ENCODE measurements around the gene OBP2B. TPM values are rescaled to one million over a fixed set of nuclear protein-coding genes. Genes with fewer than 3 reads are reported as not detected.

Gene OBP2B
- total RNA-seq, 1 experiment from 2014 or later, result not detected

DNA sequence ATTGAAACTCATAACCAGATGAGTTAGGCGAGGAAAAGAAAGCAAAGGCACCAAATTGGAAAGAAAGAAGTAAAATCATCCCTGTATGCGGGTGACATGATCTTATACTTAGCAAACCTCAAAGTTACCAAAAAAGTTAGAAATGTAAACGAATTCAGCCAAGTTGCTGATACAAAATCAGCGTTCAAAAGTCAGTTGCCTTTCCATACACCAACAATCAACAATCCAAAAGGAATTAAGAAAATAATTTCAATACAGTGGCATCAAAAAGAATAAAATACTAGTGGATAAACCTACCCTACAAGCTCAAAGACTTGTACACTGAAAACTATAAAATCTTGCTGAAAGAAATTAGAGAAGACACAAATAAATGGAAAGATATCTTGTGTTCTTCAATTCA, 14.5 kb downstream of the OBP2B start:
- POLR2A ChIA-PET (ENCODE audit: unreplicated experiment), result no interaction called here
- intact Hi-C loops (cut with micrococcal nuclease; ENCODE audit: unreplicated experiment), result no loop called here

DNA sequence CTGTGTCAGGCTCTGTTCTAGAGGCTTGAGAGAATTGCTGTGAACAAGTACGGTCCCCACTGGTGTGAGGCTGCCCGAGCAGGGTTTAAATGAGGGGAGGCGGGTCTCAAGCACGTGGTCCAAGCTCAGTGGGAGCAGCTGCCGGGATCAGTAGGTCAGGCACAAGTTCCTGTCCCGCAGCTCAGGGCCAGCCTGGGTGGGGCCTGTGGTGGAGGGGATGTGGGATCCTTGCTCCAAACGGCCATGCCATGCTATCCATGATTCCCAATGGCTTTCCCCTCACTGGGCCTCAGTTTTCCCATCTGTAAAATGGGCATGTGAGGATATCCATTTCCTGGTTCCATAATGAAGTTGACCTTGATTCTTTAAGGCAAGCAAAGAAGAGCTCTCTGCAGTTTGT, 17.1 kb downstream of the OBP2B start:
- Histone ChIP-seq H3K36me3 (ENCODE audit: low read depth) (no peaks in the 10 kb centered on the region), H2AFZ (no peak overlapping the region), H3K27me3 (ENCODE audit: insufficient read depth, low read depth) (peaks cover 79% of the 10 kb centered on the region), H3K79me2 (ENCODE audit: low read depth) (no peaks in the 10 kb centered on the region), H3K4me3 (no peak overlapping the region), H3K4me1 (replicated peaks; ENCODE audit: insufficient read depth) (no peaks in the 10 kb centered on the region), H3K9me2 (ENCODE audit: insufficient read depth) (no peaks in the 10 kb centered on the region), H4K20me1 (ENCODE audit: insufficient read depth) (no peaks in the 10 kb centered on the region), H3K4me2 (no peak overlapping the region), H3K27ac (no peak overlapping the region), H3K9me3 (ENCODE audit: insufficient read depth, low read depth) (no peaks in the 10 kb centered on the region; the same call in 1 of the 2 replicates), H3F3A (ENCODE audit: insufficient read depth, low read depth) (no peaks in the 10 kb centered on the region)
- no peak for TF ChIP-seq EZH2 (IDR thresholded peaks at IDR 0.05; ENCODE audit: low read depth)
- TF ChIP-seq, protein P1, sequence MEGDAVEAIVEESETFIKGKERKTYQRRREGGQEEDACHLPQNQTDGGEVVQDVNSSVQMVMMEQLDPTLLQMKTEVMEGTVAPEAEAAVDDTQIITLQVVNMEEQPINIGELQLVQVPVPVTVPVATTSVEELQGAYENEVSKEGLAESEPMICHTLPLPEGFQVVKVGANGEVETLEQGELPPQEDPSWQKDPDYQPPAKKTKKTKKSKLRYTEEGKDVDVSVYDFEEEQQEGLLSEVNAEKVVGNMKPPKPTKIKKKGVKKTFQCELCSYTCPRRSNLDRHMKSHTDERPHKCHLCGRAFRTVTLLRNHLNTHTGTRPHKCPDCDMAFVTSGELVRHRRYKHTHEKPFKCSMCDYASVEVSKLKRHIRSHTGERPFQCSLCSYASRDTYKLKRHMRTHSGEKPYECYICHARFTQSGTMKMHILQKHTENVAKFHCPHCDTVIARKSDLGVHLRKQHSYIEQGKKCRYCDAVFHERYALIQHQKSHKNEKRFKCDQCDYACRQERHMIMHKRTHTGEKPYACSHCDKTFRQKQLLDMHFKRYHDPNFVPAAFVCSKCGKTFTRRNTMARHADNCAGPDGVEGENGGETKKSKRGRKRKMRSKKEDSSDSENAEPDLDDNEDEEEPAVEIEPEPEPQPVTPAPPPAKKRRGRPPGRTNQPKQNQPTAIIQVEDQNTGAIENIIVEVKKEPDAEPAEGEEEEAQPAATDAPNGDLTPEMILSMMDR (conservative IDR thresholded peaks at IDR 0.05), result no peak
- no peak for DNase-seq
- POLR2A ChIA-PET (ENCODE audit: unreplicated experiment), result no interaction called here
- no TSS peak for BruUV-seq (replicated peaks)
- CTCF ChIA-PET, result no interaction called here
- intact Hi-C loops (cut with micrococcal nuclease; ENCODE audit: unreplicated experiment), result no loop called here

More for the DNA sequence above, 14.5 kb downstream of the OBP2B start:
- no peaks in the 10 kb centered on the region for H3K9me2 ChIP-seq (ENCODE audit: insufficient read depth)
- H3K27ac ChIP-seq, result no peak overlapping the region
- CTCF ChIA-PET, result interaction anchor here (0.7 kb wide), 1 partner anchor 181 kb away, joined by 9 read pairs; no protein-coding TSS in a partner anchor
- DNase-seq, result no peak
- no peak for TF ChIP-seq EZH2 (IDR thresholded peaks at IDR 0.05; ENCODE audit: low read depth)
- TF ChIP-seq, protein P1 (conservative IDR thresholded peaks at IDR 0.05), result no peak
- peaks cover 77% of the 10 kb centered on the region for H3K27me3 ChIP-seq (ENCODE audit: insufficient read depth, low read depth)
- no TSS peak for BruUV-seq (replicated peaks)
- no peaks in the 10 kb centered on the region for H3K4me1 ChIP-seq (replicated peaks; ENCODE audit: insufficient read depth)
- no peaks in the 10 kb centered on the region for H3K79me2 ChIP-seq (ENCODE audit: low read depth)
- no peak overlapping the region for H2AFZ ChIP-seq
- no peak overlapping the region for H3K4me2 ChIP-seq
- no peaks in the 10 kb centered on the region; the same call in 1 of the 2 replicates for H3K9me3 ChIP-seq (ENCODE audit: insufficient read depth, low read depth)
- no peaks in the 10 kb centered on the region for H4K20me1 ChIP-seq (ENCODE audit: insufficient read depth)
- H3K36me3 ChIP-seq (ENCODE audit: low read depth), result no peaks in the 10 kb centered on the region
- no peaks in the 10 kb centered on the region for H3F3A ChIP-seq (ENCODE audit: insufficient read depth, low read depth)
- H3K4me3 ChIP-seq, result no peak overlapping the region

DNA sequence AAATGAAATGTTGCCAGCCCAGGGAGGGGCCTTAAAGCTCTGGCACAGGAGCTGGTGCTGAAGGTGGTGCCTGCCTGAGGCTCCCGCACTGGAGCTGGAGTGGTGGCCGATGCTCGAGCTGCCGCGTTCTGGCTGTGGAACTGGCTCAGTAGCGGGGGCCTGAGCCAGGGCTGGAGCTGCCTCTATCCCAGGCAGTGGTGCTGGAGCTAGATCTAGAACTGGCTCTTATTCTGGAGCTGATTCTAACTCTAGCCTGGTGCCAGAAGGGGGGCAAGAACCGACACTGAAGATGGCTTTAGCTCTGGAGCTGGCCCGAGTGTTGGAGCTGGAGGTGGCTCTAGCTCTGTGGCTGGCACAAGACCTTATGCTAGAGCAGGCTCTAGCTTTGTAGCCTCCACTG, 19.2 kb downstream of the OBP2B start:
- no peak overlapping the region for H3K4me2 ChIP-seq
- no peaks in the 10 kb centered on the region for H3K79me2 ChIP-seq (ENCODE audit: low read depth)
- H2AFZ ChIP-seq, result no peak overlapping the region
- no peak for DNase-seq
- ChIA-PET CTCF (no interaction called here), POLR2A (ENCODE audit: unreplicated experiment) (interaction anchor here (0.6 kb wide), 1 partner anchor 111 kb away, joined by 8 read pairs; no protein-coding TSS in a partner anchor)
- no peak overlapping the region for H3K27ac ChIP-seq
- H3K36me3 ChIP-seq (ENCODE audit: low read depth), result no peaks in the 10 kb centered on the region
- no peaks in the 10 kb centered on the region; the same call in 1 of the 2 replicates for H3K9me3 ChIP-seq (ENCODE audit: insufficient read depth, low read depth)
- TF ChIP-seq, protein P1 (conservative IDR thresholded peaks at IDR 0.05), result no peak
- no peak overlapping the region for H3K4me3 ChIP-seq
- BruUV-seq (replicated peaks), result no TSS peak
- intact Hi-C loops (cut with micrococcal nuclease; ENCODE audit: unreplicated experiment), result no loop called here
- no peaks in the 10 kb centered on the region for H3F3A ChIP-seq (ENCODE audit: insufficient read depth, low read depth)
- no peaks in the 10 kb centered on the region for H3K9me2 ChIP-seq (ENCODE audit: insufficient read depth)
- H3K27me3 ChIP-seq (ENCODE audit: insufficient read depth, low read depth), result peaks cover 62% of the 10 kb centered on the region
- H4K20me1 ChIP-seq (ENCODE audit: insufficient read depth), result no peaks in the 10 kb centered on the region
- no peaks in the 10 kb centered on the region for H3K4me1 ChIP-seq (replicated peaks; ENCODE audit: insufficient read depth)

Measured in PC-9 (cell line).